Body of pancreas (tissue), 4 donors: Measurements from ENCODE around the gene RAI1. TPM values are rescaled to one million over a fixed set of nuclear protein-coding genes. Genes with fewer than 3 reads are reported as not detected.
"Not testable (repeated sequence)": the region's sequence is repeated elsewhere in the genome, so short reads cannot be mapped to it uniquely, and the experiment has no call there.

Source experiments
- ATAC-seq: fragments of 150-250 bp; one replicate; pipeline ENCODE4 v1.9.1; 2016
- DNase-seq, 4 donors: peaks; one replicate each; pipeline ENCODE4 v3.0.0-alpha.2; 2019
- H3K27ac ChIP-seq, 4 donors: fragments of 200-600 bp; sonication (generic); 1 replicate in 3 of 4; 2 replicates in 1 of 4; pipeline versions ENCODE4 v1.5.1 to v1.6.1; 2016 to 2019; ENCODE audit warnings: mild to moderate bottlenecking in 1 of 4, mixed read lengths in 1 of 4, moderate library complexity in 1 of 4
- H3K27me3 ChIP-seq, 2 donors: fragments of 200-600 bp; sonication (generic); one replicate each; pipeline ENCODE4 v1.6.0; 2016; ENCODE audit warnings: mild to moderate bottlenecking in 1 of 2
- H3K36me3 ChIP-seq, 2 donors: fragments of 200-600 bp; sonication (generic); replicated peaks in 1 of 2; 2 replicates each; pipeline ENCODE4 v1.5.1; 2016; ENCODE audit warnings: low read depth in 2 of 2; ENCODE audit not compliant: insufficient read depth in 1 of 2
- H3K4me1 ChIP-seq: fragments of 200-600 bp; sonication (generic); one replicate; pipeline ENCODE4 v1.6.0; 2016
- H3K4me3 ChIP-seq, 2 donors: fragments of 200-600 bp; sonication (generic); 1 replicate in 1 of 2; 2 replicates in 1 of 2; pipeline ENCODE4 v1.5.1; 2016 to 2019
- H3K9me3 ChIP-seq, 3 donors: fragments of 200-600 bp; sonication (generic); 1 replicate in 2 of 3; 2 replicates in 1 of 3; pipeline ENCODE4 v1.5.1; 2016
- CTCF ChIP-seq, 7 experiments: fragments of 450-650 bp in 4 of 7; fragments of 200-600 bp in 3 of 7; sonication (generic) in 3 of 7; IDR thresholded peaks; one replicate each; pipeline ENCODE4 v1.5.1; 2016 to 2019; ENCODE audit warnings: antibody characterized with exemption in 7 of 7
- POLR2A ChIP-seq, 3 donors: fragments of 450-650 bp; IDR thresholded peaks; one replicate each; pipeline ENCODE4 v1.6.1; 2016; ENCODE audit warnings: antibody characterized with exemption in 3 of 3, mild to moderate bottlenecking in 2 of 3
- WGBS, 2 donors: methylation state at CpG; one replicate each; pipeline ENCODE4 v1.1.5; 2017; 5-methylcytosine and 5-hydroxymethylcytosine counted together
- intact Hi-C: fragments of 100-400 bp; cut with DNase I; formaldehyde crosslinking; loops from one replicate; pipeline ENCODE4 v1.15.1; 2023
- total RNA-seq, 2 donors: library from RNA; depleted of rRNA; stranded (reverse); fragments of >200 nt; gene quantifications; one replicate each; pipeline ENCODE4 v1.1.0, GENCODE V29; 2016

Gene RAI1
- total RNA-seq, 2 donors from 2014 or later: 16.3 to 41.5 TPM

GRCh38 chr17:17677299-17678040 lies 3.8 kb upstream of the RAI1 start:
- Histone ChIP-seq H3K9me3 (no peaks in the 10 kb centered on the region), H3K36me3 (no peaks in the 10 kb centered on the region), H3K27ac (no peak overlapping the region), H3K4me1 (peaks cover 6% of the 10 kb centered on the region), H3K27me3 (no peaks in the 10 kb centered on the region), H3K4me3 (no peak overlapping the region)
- ATAC-seq (no peak), DNase-seq (no peak)
- TF ChIP-seq POLR2A (IDR thresholded peaks at IDR 0.05) (no peak), CTCF (IDR thresholded peaks at IDR 0.05) (no peak)
- WGBS, 2 donors: 52 to 56% methylated on average over 2 of the region's 2 CpGs
- intact Hi-C loops: loop anchor here (5.0 to 10.0 kb wide), 2 partner anchors 240 to 347 kb away; no protein-coding TSS in a partner anchor

- DNase-seq, ATAC-seq, H3K36me3 ChIP-seq, H3K4me3 ChIP-seq, H3K27me3 ChIP-seq, H3K27ac ChIP-seq, H3K9me3 ChIP-seq, H3K4me1 ChIP-seq: not testable (repeated sequence)
- WGBS, 2 donors: 68 to 86% methylated on average over 5 of the region's 5 CpGs
- intact Hi-C loops: loop anchor here (5.0 to 10.0 kb wide), 2 partner anchors 239 to 347 kb away; no protein-coding TSS in a partner anchor
Observed at GRCh38 chr17:17678063-17678699, 3.1 kb upstream of the RAI1 start.

- H3K4me3 ChIP-seq: no peak overlapping the region
- DNase-seq (no peak), ATAC-seq (no peak)
- TF ChIP-seq CTCF (IDR thresholded peaks at IDR 0.05) (no peak), POLR2A (IDR thresholded peaks at IDR 0.05) (no peak)
- H3K27ac ChIP-seq: no peak overlapping the region
- no peaks in the 10 kb centered on the region for H3K9me3 ChIP-seq
- H3K36me3 ChIP-seq: no peaks in the 10 kb centered on the region
- intact Hi-C loops: loop anchor here (5.0 to 10.0 kb wide), 2 partner anchors 238 to 346 kb away; no protein-coding TSS in a partner anchor
- H3K4me1 ChIP-seq: peaks cover 18% of the 10 kb centered on the region
- 84 to 90% methylated on average over 3 to 6 of the region's 6 CpGs for WGBS, 2 donors
- H3K27me3 ChIP-seq: no peaks in the 10 kb centered on the region
Observed at GRCh38 chr17:17679243-17679642, 2.0 kb upstream of the RAI1 start.

GRCh38 chr17:17679748-17680147 lies 1.5 kb upstream of the RAI1 start:
- no peak for DNase-seq
- Histone ChIP-seq H3K36me3 (no peaks in the 10 kb centered on the region), H3K4me1 (peaks cover 21% of the 10 kb centered on the region), H3K9me3 (no peaks in the 10 kb centered on the region), H3K27me3 (no peaks in the 10 kb centered on the region), H3K27ac (no peak overlapping the region), H3K4me3 (no peak overlapping the region)
- no peak for ATAC-seq
- TF ChIP-seq CTCF (IDR thresholded peaks at IDR 0.05) (no peak), POLR2A (IDR thresholded peaks at IDR 0.05) (no peak)
- 85 to 89% methylated on average over 6 of the region's 6 CpGs for WGBS, 2 donors
- intact Hi-C loops: loop anchor here (5.0 to 10.0 kb wide), 2 partner anchors 238 to 345 kb away; no protein-coding TSS in a partner anchor

GRCh38 chr17:17680477-17681186 lies 626 bp upstream of the RAI1 start:
- no peak for ATAC-seq
- TF ChIP-seq POLR2A (IDR thresholded peaks at IDR 0.05) (no peak), CTCF (IDR thresholded peaks at IDR 0.05) (peak in 2 of 7 experiments; percentile 46 to 50)
- intact Hi-C loops: no loop called here
- H3K4me3 ChIP-seq: no peak overlapping the region
- H3K27ac ChIP-seq: peak overlapping the region; percentile 77 to 97 (median 92)
- H3K9me3 ChIP-seq: no peaks in the 10 kb centered on the region
- 43 to 51% methylated on average over 10 to 12 of the region's 12 CpGs for WGBS, 2 donors
- DNase-seq: no peak
- peaks cover 30% of the 10 kb centered on the region for H3K4me1 ChIP-seq
- H3K36me3 ChIP-seq: no peaks in the 10 kb centered on the region
- H3K27me3 ChIP-seq: no peaks in the 10 kb centered on the region
